Smooth muscle cell (in vitro differentiated cells): ENCODE measurements around the gene CDH23. TPM values are rescaled to one million over a fixed set of nuclear protein-coding genes. Genes with fewer than 3 reads are reported as not detected.

Experiments
- DNase-seq: peaks from one replicate; lab custom pipeline; 2025; ENCODE audit not compliant: unreplicated experiment; lab: John Stamatoyannopoulos, UW
- H2AFZ ChIP-seq: fragments of 200-600 bp; sonication (generic); 2 replicates; pipeline ENCODE4 v1.6.0; 2016; ENCODE audit warnings: antibody characterized with exemption, low read depth, mild to moderate bottlenecking
- H3F3A ChIP-seq: fragments of 200-600 bp; sonication (generic); 2 replicates; pipeline ENCODE4 v1.6.0; 2017; ENCODE audit warnings: antibody characterized with exemption, low read depth
- H3K27ac ChIP-seq: fragments of 200-600 bp; sonication (generic); 2 replicates; pipeline ENCODE4 v1.5.1; 2016; ENCODE audit warnings: low read depth, mild to moderate bottlenecking
- H3K27me3 ChIP-seq: fragments of 200-600 bp; sonication (generic); 2 replicates; pipeline ENCODE4 v1.6.1; 2016; ENCODE audit warnings: low read depth, mild to moderate bottlenecking
- H3K36me3 ChIP-seq: fragments of 200-600 bp; sonication (generic); 2 replicates; pipeline ENCODE4 v1.5.1; 2016; ENCODE audit warnings: low read depth
- H3K4me1 ChIP-seq: fragments of 200-600 bp; sonication (generic); 2 replicates; pipeline ENCODE4 v1.5.1; 2016; ENCODE audit warnings: low read depth
- H3K4me2 ChIP-seq: fragments of 200-600 bp; sonication (generic); 2 replicates; pipeline ENCODE4 v1.6.0; 2016; ENCODE audit warnings: mild to moderate bottlenecking
- H3K4me3 ChIP-seq: fragments of 200-600 bp; sonication (generic); 2 replicates; pipeline ENCODE4 v1.5.1; 2016; ENCODE audit warnings: mild to moderate bottlenecking
- H3K79me2 ChIP-seq: fragments of 200-600 bp; sonication (generic); 2 replicates; pipeline ENCODE4 v1.6.0; 2016; ENCODE audit warnings: low read depth, mild to moderate bottlenecking
- H3K9ac ChIP-seq: fragments of 200-600 bp; sonication (generic); 2 replicates; pipeline ENCODE4 v1.6.0; 2016; ENCODE audit warnings: low read depth
- H3K9me3 ChIP-seq: fragments of 200-600 bp; sonication (generic); replicated peaks from 2 replicates; pipeline ENCODE4 v1.5.1; 2016; ENCODE audit warnings: low read depth
- H4K20me1 ChIP-seq: fragments of 200-600 bp; sonication (generic); 2 replicates; pipeline ENCODE4 v1.6.0; 2016; ENCODE audit warnings: low read depth
- WGBS: methylation state at CpG from one replicate; pipeline ENCODE4 v1.1.7; 2016; ENCODE audit warnings: low lambda C conversion rate; 5-methylcytosine and 5-hydroxymethylcytosine counted together
- polyA plus RNA-seq: library from polyadenylated mRNA; unstranded; fragments of >200 nt; fragmentation: Nextera tagmentation; extraction: Ambion mirVana; gene quantifications from 2 replicates; pipeline ENCODE4 v1.2.1, GENCODE V29; 2016
- total RNA-seq: library from RNA; depleted of rRNA; stranded (reverse); fragments of >200 nt; gene quantifications from 2 replicates; pipeline ENCODE4 v1.2.3, GENCODE V29; 2014
- TF ChIP-seq, protein P1 (sequence below): fragments of 200-600 bp; sonication (generic); IDR thresholded peaks from 2 replicates; pipeline ENCODE4 v1.5.1; 2017; ENCODE audit warnings: borderline replicate concordance, mild to moderate bottlenecking, antibody characterized with exemption; ENCODE audit not compliant: insufficient read depth, poor library complexity, severe bottlenecking

Gene CDH23
- total and polyA plus RNA-seq, 2 experiments from 2014 or later = 0.99 to 2.5 TPM

DNA sequence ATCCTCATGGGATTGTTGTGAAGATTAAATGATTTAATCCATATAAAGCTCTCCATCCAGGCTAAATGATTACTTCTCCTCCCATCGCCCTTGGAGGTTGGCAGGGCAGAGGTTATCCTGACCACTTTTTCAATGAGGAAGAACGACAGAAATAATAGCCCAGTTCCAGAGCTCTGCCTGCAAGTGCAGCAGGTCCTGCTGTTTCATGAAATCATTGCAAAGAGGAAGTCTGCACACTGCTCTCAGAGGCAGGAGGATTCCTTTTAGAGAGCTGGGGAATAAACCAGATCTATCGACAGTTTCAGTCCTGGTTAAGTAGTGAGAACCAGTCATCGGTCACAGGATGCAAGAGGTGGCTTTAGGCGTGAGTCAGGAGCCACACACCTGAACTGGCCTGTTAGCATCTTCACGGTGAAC is 25.0 kb upstream of the CDH23 start:
- no peak overlapping the region for H2AFZ ChIP-seq
- TF ChIP-seq, protein P1, sequence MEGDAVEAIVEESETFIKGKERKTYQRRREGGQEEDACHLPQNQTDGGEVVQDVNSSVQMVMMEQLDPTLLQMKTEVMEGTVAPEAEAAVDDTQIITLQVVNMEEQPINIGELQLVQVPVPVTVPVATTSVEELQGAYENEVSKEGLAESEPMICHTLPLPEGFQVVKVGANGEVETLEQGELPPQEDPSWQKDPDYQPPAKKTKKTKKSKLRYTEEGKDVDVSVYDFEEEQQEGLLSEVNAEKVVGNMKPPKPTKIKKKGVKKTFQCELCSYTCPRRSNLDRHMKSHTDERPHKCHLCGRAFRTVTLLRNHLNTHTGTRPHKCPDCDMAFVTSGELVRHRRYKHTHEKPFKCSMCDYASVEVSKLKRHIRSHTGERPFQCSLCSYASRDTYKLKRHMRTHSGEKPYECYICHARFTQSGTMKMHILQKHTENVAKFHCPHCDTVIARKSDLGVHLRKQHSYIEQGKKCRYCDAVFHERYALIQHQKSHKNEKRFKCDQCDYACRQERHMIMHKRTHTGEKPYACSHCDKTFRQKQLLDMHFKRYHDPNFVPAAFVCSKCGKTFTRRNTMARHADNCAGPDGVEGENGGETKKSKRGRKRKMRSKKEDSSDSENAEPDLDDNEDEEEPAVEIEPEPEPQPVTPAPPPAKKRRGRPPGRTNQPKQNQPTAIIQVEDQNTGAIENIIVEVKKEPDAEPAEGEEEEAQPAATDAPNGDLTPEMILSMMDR = no peak
- WGBS = 83% methylated on average over 6 of the region's 6 CpGs
- H3K4me2 ChIP-seq = no peak overlapping the region
- no peaks in the 10 kb centered on the region for H3K9me3 ChIP-seq
- H3K9ac ChIP-seq = no peak overlapping the region
- H3K79me2 ChIP-seq = no peaks in the 10 kb centered on the region
- DNase-seq = no peak
- H3K27ac ChIP-seq = no peak overlapping the region
- H3K27me3 ChIP-seq = peaks cover 11% of the 10 kb centered on the region
- no peaks in the 10 kb centered on the region for H3K36me3 ChIP-seq
- H3F3A ChIP-seq = no peaks in the 10 kb centered on the region
- peaks cover under 1% of the 10 kb centered on the region for H3K4me1 ChIP-seq
- H3K4me3 ChIP-seq = no peak overlapping the region
- H4K20me1 ChIP-seq = no peaks in the 10 kb centered on the region

DNA sequence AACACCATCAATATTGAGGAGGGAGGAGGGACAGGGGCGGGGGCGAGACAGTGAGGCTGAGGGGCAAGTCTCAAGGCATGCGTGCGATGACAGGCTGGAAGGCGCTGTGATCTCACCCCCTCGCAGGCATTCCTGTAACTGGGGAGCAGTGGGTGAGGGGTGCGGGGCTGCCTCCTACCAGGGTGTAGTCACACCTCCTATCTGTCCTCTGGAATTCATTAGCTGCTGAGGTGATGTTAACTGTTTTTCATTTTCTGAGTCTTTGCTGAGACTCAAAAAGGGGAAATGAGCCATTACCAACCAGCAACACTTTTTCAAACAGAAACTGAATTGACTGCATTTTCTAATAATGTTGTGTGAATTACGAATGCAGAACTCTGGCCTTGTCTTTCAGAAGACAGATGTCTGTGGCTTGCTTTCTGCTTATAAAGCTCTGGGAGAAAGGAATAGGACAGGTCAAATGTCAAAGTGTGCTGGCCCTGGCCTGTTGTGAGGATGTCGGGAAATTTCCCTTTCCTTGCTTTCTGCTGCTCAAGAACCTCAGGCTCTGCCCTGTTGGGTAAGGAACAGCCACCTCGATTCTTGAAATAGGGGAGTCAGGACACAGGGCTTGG is 23.7 kb upstream of the CDH23 start:
- WGBS = 85% methylated on average over 10 of the region's 10 CpGs
- Histone ChIP-seq H3F3A (no peaks in the 10 kb centered on the region), H3K27me3 (peaks cover 11% of the 10 kb centered on the region), H2AFZ (no peak overlapping the region), H3K4me2 (no peak overlapping the region), H4K20me1 (no peaks in the 10 kb centered on the region), H3K36me3 (no peaks in the 10 kb centered on the region), H3K9me3 (no peaks in the 10 kb centered on the region), H3K79me2 (no peaks in the 10 kb centered on the region), H3K27ac (no peak overlapping the region), H3K4me3 (no peak overlapping the region), H3K4me1 (peaks cover 3% of the 10 kb centered on the region), H3K9ac (no peak overlapping the region)
- no peak for DNase-seq
- TF ChIP-seq, protein P1 = no peak

DNA sequence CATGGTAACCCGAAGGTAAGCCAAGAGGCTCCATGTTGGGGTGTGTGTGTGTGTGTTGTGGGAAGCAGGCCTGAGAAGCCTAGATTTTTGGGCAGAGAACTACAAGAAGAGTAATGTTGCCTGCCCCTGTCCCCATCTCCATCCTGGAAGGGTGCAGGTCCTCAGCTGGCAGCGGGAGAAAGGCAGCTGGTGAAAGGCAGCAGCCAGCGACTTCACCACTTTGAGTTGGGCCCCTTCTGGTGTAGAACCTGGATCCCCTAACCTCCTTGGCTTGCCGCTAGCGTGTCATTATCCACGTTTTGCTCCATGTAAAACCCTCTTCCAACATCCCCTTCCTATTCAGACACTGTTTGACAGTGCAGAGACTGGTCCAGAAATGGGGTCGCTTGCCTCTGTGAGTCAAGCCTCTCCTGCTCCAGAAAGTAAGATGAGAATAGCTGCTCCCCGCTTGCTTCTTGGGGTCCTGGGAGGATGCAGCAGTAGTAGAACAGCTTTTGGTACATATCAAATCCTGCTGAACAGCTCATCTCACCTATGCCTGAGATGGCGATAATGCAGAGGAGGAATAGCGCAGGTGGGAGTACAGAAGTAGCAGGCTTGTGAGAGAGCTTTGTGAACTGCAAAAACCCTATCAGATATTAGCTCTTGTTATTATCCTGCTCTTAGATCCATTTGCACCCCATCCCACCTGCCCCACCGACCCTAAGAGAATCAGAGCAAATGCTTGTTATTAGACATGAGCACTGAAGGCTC is 22.1 kb upstream of the CDH23 start:
- Histone ChIP-seq H3K27me3 (peaks cover 18% of the 10 kb centered on the region), H3K4me2 (no peak overlapping the region), H2AFZ (no peak overlapping the region), H3F3A (no peaks in the 10 kb centered on the region), H3K36me3 (no peaks in the 10 kb centered on the region), H4K20me1 (no peaks in the 10 kb centered on the region), H3K9ac (no peak overlapping the region), H3K4me3 (no peak overlapping the region), H3K79me2 (no peaks in the 10 kb centered on the region), H3K9me3 (no peaks in the 10 kb centered on the region), H3K27ac (no peak overlapping the region), H3K4me1 (peaks cover 3% of the 10 kb centered on the region)
- no peak for DNase-seq
- 86% methylated on average over 11 of the region's 11 CpGs for WGBS
- TF ChIP-seq, protein P1 = no peak

DNA sequence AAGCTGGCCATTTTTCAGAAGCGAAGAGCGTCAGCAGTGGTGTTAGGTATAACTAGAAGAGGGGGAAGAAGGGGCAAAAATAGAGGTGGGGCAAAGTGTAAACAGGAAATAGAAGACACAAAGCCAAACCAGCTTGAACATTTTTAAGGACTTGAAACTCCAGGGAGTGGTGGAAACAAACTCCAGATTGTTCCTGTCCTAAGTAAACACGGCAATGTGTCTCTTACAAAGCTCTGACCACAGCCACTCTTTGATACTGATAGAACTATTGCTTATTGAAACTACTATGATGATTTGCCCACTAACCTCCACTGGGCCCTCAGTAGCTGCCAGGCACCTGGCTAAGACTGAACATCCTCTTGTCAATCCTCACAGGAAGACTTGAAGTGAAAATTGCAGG is 20.8 kb upstream of the CDH23 start:
- H3K9ac ChIP-seq = no peak overlapping the region
- peaks cover 18% of the 10 kb centered on the region for H3K27me3 ChIP-seq
- H3K27ac ChIP-seq = no peak overlapping the region
- no peak for DNase-seq
- H3K4me2 ChIP-seq = no peak overlapping the region
- no peak overlapping the region for H2AFZ ChIP-seq
- no peaks in the 10 kb centered on the region for H3K36me3 ChIP-seq
- peaks cover 3% of the 10 kb centered on the region for H3K4me1 ChIP-seq
- no peaks in the 10 kb centered on the region for H3K9me3 ChIP-seq
- H3F3A ChIP-seq = no peaks in the 10 kb centered on the region
- TF ChIP-seq, protein P1 = no peak
- no peaks in the 10 kb centered on the region for H4K20me1 ChIP-seq
- H3K4me3 ChIP-seq = no peak overlapping the region
- no peaks in the 10 kb centered on the region for H3K79me2 ChIP-seq
- WGBS = 80% methylated on average over 3 of the region's 3 CpGs
